K562 (cell line): Measurements from ENCODE around the gene GFAP. TPM values are rescaled to one million over a fixed set of nuclear protein-coding genes. Genes with fewer than 3 reads are reported as not detected.

Source experiments
- ATAC-seq: fragments of 200-7000 bp; cut with Tn5 transposase; 3 replicates; pipeline ENCODE4 v1.9.1; 2020; ENCODE audit warnings: moderate library complexity
- BruUV-seq: library from RNA; stranded (reverse); fragments of 400-500 nt; replicated peaks from 2 replicates; lab custom pipeline; 2021; lab: Mats Ljungman, UMichigan
- CTCF ChIA-PET: fragments of 300-600 bp; formaldehyde crosslinking; extraction: SDS; loops from one replicate; lab custom pipeline; 2021; ENCODE audit warnings: low intra/inter-chr PET ratio; lab: Yijun Ruan, JAX
- POLR2A ChIA-PET: fragments of 300-600, 350-650 bp; sonication (Branson Sonifier 250); formaldehyde crosslinking; extraction: SDS; loops from one replicate; lab custom pipeline; 2021; ENCODE audit warnings: antibody characterized with exemption, inconsistent platforms; lab: Yijun Ruan, JAX
- DNase-seq, 4 experiments: peaks; one replicate each; pipeline versions ENCODE4 v3.0.0 to v3.0.0-alpha.2; 2011 to 2018; ENCODE audit warnings: low spot score in 3 of 4, mixed read lengths in 3 of 4; ENCODE audit errors: extremely low read depth in 1 of 4
- FAIRE-seq: peaks from 2 replicates; lab custom pipeline; 2011; peaks lifted over from hg19 to GRCh38; lab: Jason Lieb, UNC
- H2AFZ ChIP-seq: 2 replicates; pipeline ENCODE4 v1.6.0; 2011; ENCODE audit warnings: low read depth, low read length, control low read depth, inconsistent platforms
- H3K27ac ChIP-seq: fragments of 200-600 bp; 3 replicates; pipeline ENCODE4 v1.8.0; 2011; ENCODE audit warnings: low read depth, mild to moderate bottlenecking, control low read depth, inconsistent platforms, low read length, moderate library complexity, mixed read lengths; ENCODE audit errors: extremely low read depth
- H3K27me3 ChIP-seq, 2 experiments: fragments of 300-600 bp in 1 of 2; 2 replicates in 1 of 2; 3 replicates in 1 of 2; pipeline versions ENCODE4 v1.6.0 to v1.8.0; 2011; ENCODE audit warnings: inconsistent platforms in 2 of 2, low read length in 2 of 2, mild to moderate bottlenecking in 1 of 2, mixed read lengths in 1 of 2, moderate library complexity in 1 of 2; ENCODE audit not compliant: control insufficient read depth in 2 of 2, insufficient read depth in 2 of 2
- H3K36me3 ChIP-seq: fragments of 300-600 bp; 3 replicates; pipeline ENCODE4 v1.8.0; 2011; ENCODE audit warnings: mild to moderate bottlenecking, low read length, inconsistent platforms; ENCODE audit not compliant: control insufficient read depth, insufficient read depth
- H3K4me1 ChIP-seq, 2 experiments: fragments of 200-600 bp in 1 of 2; replicated peaks in 1 of 2; 2 replicates in 1 of 2; 3 replicates in 1 of 2; pipeline versions ENCODE4 v1.5.1 to v1.8.0; 2011; ENCODE audit warnings: inconsistent platforms in 2 of 2, low read length in 2 of 2, mild to moderate bottlenecking in 1 of 2, mixed read lengths in 1 of 2, moderate library complexity in 1 of 2; ENCODE audit not compliant: control insufficient read depth in 2 of 2, insufficient read depth in 2 of 2
- H3K4me2 ChIP-seq: 2 replicates; pipeline ENCODE4 v1.6.1; 2011; ENCODE audit warnings: low read length, control low read depth, inconsistent platforms, mixed read lengths; ENCODE audit not compliant: insufficient read depth
- H3K4me3 ChIP-seq: fragments of 200-600 bp; sonication (generic), shearing (Covaris generic); 2 replicates; pipeline ENCODE4 v1.5.1; 2016; ENCODE audit warnings: control low read depth, inconsistent platforms
- H3K79me2 ChIP-seq: fragments of 200-600 bp; 3 replicates; pipeline ENCODE4 v1.8.0; 2011; ENCODE audit warnings: low read length, inconsistent platforms; ENCODE audit not compliant: control insufficient read depth, insufficient read depth
- H3K9ac ChIP-seq, 2 experiments: 2 replicates each; pipeline versions ENCODE4 v1.6.0 to v1.6.1; 2011; ENCODE audit warnings: low read depth in 2 of 2, low read length in 2 of 2, control low read depth in 1 of 2, inconsistent platforms in 1 of 2, mild to moderate bottlenecking in 1 of 2, mixed read lengths in 1 of 2; ENCODE audit not compliant: insufficient read depth in 1 of 2
- H3K9me1 ChIP-seq: one replicate; pipeline ENCODE4 v1.6.0; 2011; ENCODE audit warnings: inconsistent platforms, mild to moderate bottlenecking, low read length, moderate library complexity; ENCODE audit not compliant: control insufficient read depth, insufficient read depth
- H3K9me3 ChIP-seq: replicated peaks from 2 replicates; pipeline ENCODE4 v1.5.1; 2011; ENCODE audit warnings: low read depth, low read length, inconsistent platforms; ENCODE audit not compliant: control insufficient read depth, insufficient read depth
- H4K20me1 ChIP-seq: replicated peaks from 2 replicates; pipeline ENCODE4 v1.6.1; 2011; ENCODE audit warnings: low read length, inconsistent platforms, mixed read lengths; ENCODE audit not compliant: control insufficient read depth, insufficient read depth
- FOS ChIP-seq: IDR thresholded peaks from 3 replicates; pipeline ENCODE4 v1.6.1; 2011; ENCODE audit not compliant: insufficient read length; ENCODE audit errors: extremely low read depth
- NBN ChIP-seq: fragments of 450-650 bp; IDR thresholded peaks from 2 replicates; pipeline ENCODE4 v1.6.1; 2016; ENCODE audit warnings: low read depth, mild to moderate bottlenecking
- TAF9B ChIP-seq: fragments of 450-650 bp; IDR thresholded peaks from 2 replicates; pipeline ENCODE4 v1.6.1; 2018; ENCODE audit warnings: mild to moderate bottlenecking; ENCODE audit not compliant: partially characterized antibody
- TARDBP ChIP-seq: fragments of 450-650 bp; IDR thresholded peaks from 2 replicates; pipeline ENCODE4 v1.6.1; 2016
- ZFX ChIP-seq: sonication (generic); formaldehyde crosslinking; IDR thresholded peaks from 2 replicates; pipeline ENCODE4 v1.8.0; 2022; ENCODE audit warnings: mild to moderate bottlenecking, missing genetic modification reagents, moderate library complexity
- ZNF133 ChIP-seq: fragments of 250-450 bp; sonication (Bioruptor Pico); IDR thresholded peaks from 2 replicates; pipeline ENCODE4 v1.4.0; 2020; ENCODE audit warnings: mild to moderate bottlenecking
- WGBS: fragments of 100-300 bp; shearing (Covaris generic); methylation state at CpG from one replicate; pipeline ENCODE4 v1.1.6; 2016; ENCODE audit warnings: low coverage, mixed read lengths; ENCODE audit not compliant: insufficient coverage; ENCODE audit errors: missing lambda C conversion rate; 5-methylcytosine and 5-hydroxymethylcytosine counted together
- in situ Hi-C: fragments of 300-500 bp; cut with MboI; formaldehyde crosslinking; loops from 4 replicates; pipeline ENCODE4 v1.15.0; 2018; ENCODE audit warnings: inconsistent platforms, mixed read lengths
- intact Hi-C: fragments of 100-400 bp; cut with micrococcal nuclease; formaldehyde crosslinking; loops from 2 replicates; pipeline ENCODE4 v1.14.2; 2022
- polyA plus RNA-seq, 8 experiments: library from polyadenylated mRNA; depleted of rRNA in 4 of 8; stranded (reverse) in 5 of 8; unstranded in 3 of 8; fragments of >200 nt; fragmentation: Nextera tagmentation in 2 of 8; fragmentation: Illumina TruSeq in 1 of 8; extraction: Ambion mirVana in 2 of 8; extraction: Trizol in 1 of 8; gene quantifications; 2 replicates each; pipeline versions ENCODE4 v1.2.1 to v1.2.3, GENCODE V29; 2011 to 2014; ENCODE audit warnings: inconsistent platforms in 1 of 8, missing spikeins in 1 of 8
- total RNA-seq, 7 experiments: library from RNA; depleted of rRNA in 6 of 7; stranded (reverse); fragments of >200 nt in 6 of 7; fragmentation: Illumina TruSeq in 2 of 7; extraction: Trizol in 2 of 7; gene quantifications; 2 replicates each; pipeline versions ENCODE4 v1.2.1 to v1.2.3, GENCODE V29; 2011 to 2021; ENCODE audit warnings: low replicate concordance in 1 of 7
- TF ChIP-seq, protein P1 (sequence below): IDR thresholded peaks from 2 replicates; pipeline ENCODE4 v1.6.1; 2011; ENCODE audit not compliant: insufficient read length; ENCODE audit errors: extremely low read depth
- TF ChIP-seq, protein P2 (sequence below): sonication (generic); formaldehyde crosslinking; IDR thresholded peaks from 2 replicates; pipeline ENCODE4 v1.8.0; 2022; ENCODE audit warnings: mild to moderate bottlenecking, missing genetic modification reagents

GFAP gene
- total and polyA plus RNA-seq, 9 of the 15 experiments (the other 6 are each of a cell fraction or from before 2014, with no cell fraction given) = 0.07 to 1.4 (median 0.60) TPM; not detected in 1

DNA sequence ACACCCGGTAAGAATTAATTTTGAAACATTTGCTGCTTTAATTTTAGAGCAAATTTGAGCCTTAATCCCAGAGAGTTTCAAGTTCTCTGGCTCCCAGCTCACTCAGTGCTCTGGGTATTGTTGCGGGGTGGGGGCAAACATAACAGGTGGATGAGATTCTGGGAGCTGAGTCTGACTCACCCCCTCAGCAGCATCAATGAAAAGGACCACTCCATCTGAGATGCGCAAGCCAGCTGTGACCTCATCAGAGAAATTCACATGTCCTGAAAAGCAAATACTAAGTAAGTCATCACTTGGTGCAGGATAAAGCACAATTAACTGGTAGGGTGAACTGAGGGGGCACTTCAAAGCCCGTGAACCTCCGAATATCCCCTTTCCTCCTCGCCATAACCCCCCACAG, 35.9 kb downstream of the GFAP start:
- no peak overlapping the region for H2AFZ ChIP-seq
- H3K36me3 ChIP-seq = peaks cover 93% of the 10 kb centered on the region
- no peaks in the 10 kb centered on the region for H4K20me1 ChIP-seq
- H3K4me3 ChIP-seq = no peak overlapping the region
- no peak for DNase-seq
- no peak overlapping the region for H3K27ac ChIP-seq
- no TSS peak for BruUV-seq
- ChIA-PET CTCF (interaction anchor here (1.8 kb wide), 1 partner anchor 105 kb away, joined by 8 read pairs; no protein-coding TSS in a partner anchor), POLR2A (interaction anchor here (0.8 to 1.8 kb wide), 3 partner anchors 10 to 269 kb away, joined by 3 to 7 read pairs (median 3); no protein-coding TSS in a partner anchor)
- no peak overlapping the region for H3K9ac ChIP-seq
- WGBS = 99% methylated on average over 6 of the region's 6 CpGs
- in situ Hi-C loops = no loop called here
- intact Hi-C loops = no loop called here
- no peaks in the 10 kb centered on the region for H3K4me1 ChIP-seq
- H3K4me2 ChIP-seq = no peak overlapping the region
- no peaks in the 10 kb centered on the region for H3K9me3 ChIP-seq
- no peak for FAIRE-seq
- H3K9me1 ChIP-seq = no peaks in the 10 kb centered on the region
- no peaks in the 10 kb centered on the region for H3K27me3 ChIP-seq
- no peak for TF ChIP-seq ZFX (CRISPR knock-in tag)
- TF ChIP-seq TAF9B = no peak
- TF ChIP-seq FOS = no peak
- TF ChIP-seq, protein P1, sequence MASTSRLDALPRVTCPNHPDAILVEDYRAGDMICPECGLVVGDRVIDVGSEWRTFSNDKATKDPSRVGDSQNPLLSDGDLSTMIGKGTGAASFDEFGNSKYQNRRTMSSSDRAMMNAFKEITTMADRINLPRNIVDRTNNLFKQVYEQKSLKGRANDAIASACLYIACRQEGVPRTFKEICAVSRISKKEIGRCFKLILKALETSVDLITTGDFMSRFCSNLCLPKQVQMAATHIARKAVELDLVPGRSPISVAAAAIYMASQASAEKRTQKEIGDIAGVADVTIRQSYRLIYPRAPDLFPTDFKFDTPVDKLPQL = no peak
- no peak for TF ChIP-seq TARDBP
- TF ChIP-seq, protein P2, sequence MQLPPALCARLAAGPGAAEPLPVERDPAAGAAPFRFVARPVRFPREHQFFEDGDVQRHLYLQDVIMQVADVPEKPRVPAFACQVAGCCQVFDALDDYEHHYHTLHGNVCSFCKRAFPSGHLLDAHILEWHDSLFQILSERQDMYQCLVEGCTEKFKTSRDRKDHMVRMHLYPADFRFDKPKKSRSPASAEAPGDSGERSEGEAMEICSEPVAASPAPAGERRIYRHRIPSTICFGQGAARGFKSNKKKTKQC (CRISPR knock-in tag) = no peak
- no peak for TF ChIP-seq ZNF133 (CRISPR knock-in tag)
- no peak for TF ChIP-seq NBN
- TF ChIP-seq, all 486 proteins: peak for 0
- no peaks in the 10 kb centered on the region for H3K79me2 ChIP-seq
- ATAC-seq = no peak
